Suprapubic skin (tissue), 4 donors: ENCODE data around the gene RERE.

Source experiments
- CTCF ChIP-seq, 2 donors: fragments of 200-600 bp in 1 of 2; fragments of 450-650 bp in 1 of 2; sonication (generic) in 1 of 2; IDR thresholded peaks; one replicate each; pipeline ENCODE4 v1.5.1; 2016 to 2019; ENCODE audit warnings: antibody characterized with exemption in 2 of 2, mild to moderate bottlenecking in 1 of 2, moderate library complexity in 1 of 2
- POLR2A ChIP-seq, 2 donors: fragments of 450-650 bp; IDR thresholded peaks; one replicate each; pipeline ENCODE4 v1.6.1; 2017; ENCODE audit warnings: antibody characterized with exemption in 2 of 2, mild to moderate bottlenecking in 2 of 2, moderate library complexity in 2 of 2
- POLR2AphosphoS5 ChIP-seq, 3 donors: sonication (generic); formaldehyde crosslinking; IDR thresholded peaks; one replicate each; pipeline ENCODE4 v1.6.1; 2017; ENCODE audit warnings: antibody characterized with exemption in 3 of 3

- no peak for TF ChIP-seq CTCF (IDR thresholded peaks at IDR 0.05)
- no peak for TF ChIP-seq POLR2AphosphoS5 (IDR thresholded peaks at IDR 0.05)
- no peak for TF ChIP-seq POLR2A (IDR thresholded peaks at IDR 0.05)
Observed at GRCh38 chr1:8409606-8410005, 407.8 kb downstream of the RERE start.
